IMR-90 (cell line): ENCODE data around the gene SNAP25.

Source experiments
- CEBPB ChIP-seq: IDR thresholded peaks from 2 replicates; pipeline ENCODE4 v1.6.1; 2012; ENCODE audit warnings: low read depth, low read length, improper control_type of control experiment
- CTCF ChIP-seq: conservative IDR thresholded peaks from 2 replicates; pipeline ENCODE4 v1.5.1; 2012; ENCODE audit warnings: mild to moderate bottlenecking, low read depth, low read length, improper control_type of control experiment
- MAFK ChIP-seq: IDR thresholded peaks from 2 replicates; pipeline ENCODE4 v1.6.1; 2012; ENCODE audit warnings: low read depth, low read length, improper control_type of control experiment
- POLR2A ChIP-seq: IDR thresholded peaks from 2 replicates; pipeline ENCODE4 v1.6.1; 2012; ENCODE audit warnings: mild to moderate bottlenecking, low read depth, low read length
- RFX5 ChIP-seq: IDR thresholded peaks from 2 replicates; pipeline ENCODE4 v1.8.0; 2012; ENCODE audit warnings: low read depth, mild to moderate bottlenecking, low read length, moderate library complexity
- USF2 ChIP-seq: fragments of 150-350 bp; IDR thresholded peaks from 2 replicates; pipeline ENCODE4 v1.6.1; 2017; ENCODE audit warnings: mild to moderate bottlenecking, antibody characterized with exemption, low read length, low read depth

GRCh38 chr20:10259166-10259565 lies 40.5 kb downstream of the SNAP25 start:
- no peak for TF ChIP-seq CTCF
- no peak for TF ChIP-seq POLR2A
- no peak for TF ChIP-seq CEBPB
- no peak for TF ChIP-seq MAFK
- no peak for TF ChIP-seq USF2
- TF ChIP-seq RFX5, result no peak
